Smooth muscle cell (in vitro differentiated cells): ENCODE data around the gene ARL6IP6. TPM values are rescaled to one million over a fixed set of nuclear protein-coding genes. Genes with fewer than 3 reads are reported as not detected.

Source experiments
- DNase-seq: peaks from one replicate; lab custom pipeline; 2025; ENCODE audit not compliant: unreplicated experiment; lab: John Stamatoyannopoulos, UW
- H2AFZ ChIP-seq: fragments of 200-600 bp; sonication (generic); 2 replicates; pipeline ENCODE4 v1.6.0; 2016; ENCODE audit warnings: antibody characterized with exemption, low read depth, mild to moderate bottlenecking
- H3F3A ChIP-seq: fragments of 200-600 bp; sonication (generic); 2 replicates; pipeline ENCODE4 v1.6.0; 2017; ENCODE audit warnings: antibody characterized with exemption, low read depth
- H3K27ac ChIP-seq: fragments of 200-600 bp; sonication (generic); 2 replicates; pipeline ENCODE4 v1.5.1; 2016; ENCODE audit warnings: low read depth, mild to moderate bottlenecking
- H3K27me3 ChIP-seq: fragments of 200-600 bp; sonication (generic); 2 replicates; pipeline ENCODE4 v1.6.1; 2016; ENCODE audit warnings: low read depth, mild to moderate bottlenecking
- H3K36me3 ChIP-seq: fragments of 200-600 bp; sonication (generic); 2 replicates; pipeline ENCODE4 v1.5.1; 2016; ENCODE audit warnings: low read depth
- H3K4me1 ChIP-seq: fragments of 200-600 bp; sonication (generic); 2 replicates; pipeline ENCODE4 v1.5.1; 2016; ENCODE audit warnings: low read depth
- H3K4me2 ChIP-seq: fragments of 200-600 bp; sonication (generic); 2 replicates; pipeline ENCODE4 v1.6.0; 2016; ENCODE audit warnings: mild to moderate bottlenecking
- H3K4me3 ChIP-seq: fragments of 200-600 bp; sonication (generic); 2 replicates; pipeline ENCODE4 v1.5.1; 2016; ENCODE audit warnings: mild to moderate bottlenecking
- H3K79me2 ChIP-seq: fragments of 200-600 bp; sonication (generic); 2 replicates; pipeline ENCODE4 v1.6.0; 2016; ENCODE audit warnings: low read depth, mild to moderate bottlenecking
- H3K9ac ChIP-seq: fragments of 200-600 bp; sonication (generic); 2 replicates; pipeline ENCODE4 v1.6.0; 2016; ENCODE audit warnings: low read depth
- H3K9me3 ChIP-seq: fragments of 200-600 bp; sonication (generic); replicated peaks from 2 replicates; pipeline ENCODE4 v1.5.1; 2016; ENCODE audit warnings: low read depth
- H4K20me1 ChIP-seq: fragments of 200-600 bp; sonication (generic); 2 replicates; pipeline ENCODE4 v1.6.0; 2016; ENCODE audit warnings: low read depth
- CTCF ChIP-seq: fragments of 200-600 bp; sonication (generic); IDR thresholded peaks from 2 replicates; pipeline ENCODE4 v1.5.1; 2017; ENCODE audit warnings: borderline replicate concordance, mild to moderate bottlenecking, antibody characterized with exemption; ENCODE audit not compliant: insufficient read depth, poor library complexity, severe bottlenecking
- WGBS: methylation state at CpG from one replicate; pipeline ENCODE4 v1.1.7; 2016; ENCODE audit warnings: low lambda C conversion rate; 5-methylcytosine and 5-hydroxymethylcytosine counted together
- polyA plus RNA-seq: library from polyadenylated mRNA; unstranded; fragments of >200 nt; fragmentation: Nextera tagmentation; extraction: Ambion mirVana; gene quantifications from 2 replicates; pipeline ENCODE4 v1.2.1, GENCODE V29; 2016
- total RNA-seq: library from RNA; depleted of rRNA; stranded (reverse); fragments of >200 nt; gene quantifications from 2 replicates; pipeline ENCODE4 v1.2.3, GENCODE V29; 2014

ARL6IP6 gene
- total RNA-seq (42.5 and 51.1 TPM in 2 replicates), polyA plus RNA-seq (26.6 and 28.5 TPM in 2 replicates)

DNA sequence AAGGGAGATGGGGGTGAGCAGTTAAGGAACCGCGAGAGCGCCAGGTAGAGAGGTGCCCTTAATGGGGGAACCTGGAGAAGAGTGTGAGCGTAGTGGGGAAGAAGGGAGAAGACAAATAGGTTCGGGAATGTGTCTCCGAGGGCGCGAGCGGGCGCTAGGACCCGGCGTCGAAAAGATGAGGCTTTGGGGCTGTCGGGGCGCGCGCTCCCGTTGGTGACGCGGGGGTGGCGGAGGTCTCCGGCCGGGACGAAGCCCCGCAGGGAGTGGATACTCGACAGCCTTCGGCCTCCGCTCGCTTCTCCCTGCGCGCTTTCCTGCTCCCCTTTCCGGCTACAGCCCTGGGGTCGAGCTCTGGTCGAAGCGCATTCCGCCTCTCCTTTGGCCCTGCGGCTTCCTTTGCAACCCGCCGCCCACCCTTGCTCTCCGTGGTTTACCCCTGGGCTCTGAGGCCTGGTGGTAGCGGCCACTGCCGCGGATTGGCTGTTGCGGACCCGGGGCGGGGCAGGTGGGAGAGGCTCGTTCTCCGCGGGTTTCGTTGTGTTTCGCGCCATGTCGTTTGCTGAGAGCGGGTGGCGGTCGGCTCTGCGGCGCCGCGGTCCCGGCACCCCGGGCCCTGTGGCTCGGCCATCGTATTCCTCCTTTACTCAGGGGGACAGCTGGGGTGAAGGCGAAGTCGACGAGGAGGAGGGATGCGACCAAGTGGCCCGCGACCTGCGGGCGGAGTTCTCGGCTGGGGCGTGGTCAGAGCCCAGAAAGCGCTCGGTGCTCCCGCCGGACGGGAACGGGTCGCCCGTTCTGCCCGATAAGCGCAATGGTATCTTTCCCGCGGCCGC lies at the start of gene ARL6IP6:
Gene ARL6IP6, plus strand, starts transcription at position 545 of the 833 bp plus-strand sequence. Its CDS starts 5 bp downstream, at position 550.
- no peak for TF ChIP-seq CTCF
- WGBS: under 1% methylated on average over 87 of the region's 87 CpGs
- H3K9me3 ChIP-seq: no peaks in the 10 kb centered on the region

GRCh38 chr2:152674334-152674733 lies 44.1 kb upstream of the ARL6IP6 start:
- Histone ChIP-seq H3K36me3 (peaks cover 62% of the 10 kb centered on the region), H3K4me3 (no peak overlapping the region), H3K9ac (no peak overlapping the region), H2AFZ (no peak overlapping the region), H3K79me2 (no peaks in the 10 kb centered on the region), H3F3A (no peaks in the 10 kb centered on the region), H3K9me3 (no peaks in the 10 kb centered on the region), H4K20me1 (peaks cover 10% of the 10 kb centered on the region), H3K27ac (no peak overlapping the region), H3K4me1 (no peaks in the 10 kb centered on the region), H3K4me2 (no peak overlapping the region), H3K27me3 (no peaks in the 10 kb centered on the region)
- DNase-seq: no peak
- no peak for TF ChIP-seq CTCF
- over 99% methylated on average over 4 of the region's 4 CpGs for WGBS

More for the DNA sequence above, at the start of gene ARL6IP6:
- Histone ChIP-seq H3K4me1 (peaks cover 35% of the 10 kb centered on the region), H3K4me3 (peak within 1 kb of the TSS; percentile 99), H3K27me3 (no peaks in the 10 kb centered on the region), H2AFZ (peak within 1 kb of the TSS; percentile 73), H3K27ac (peak within 1 kb of the TSS; percentile 96), H3K9ac (peak within 1 kb of the TSS; percentile 97), H4K20me1 (peaks cover 47% of the 10 kb centered on the region), H3K4me2 (peak within 1 kb of the TSS; percentile 96), H3K36me3 (peaks cover 6% of the 10 kb centered on the region), H3K79me2 (peaks cover 78% of the 10 kb centered on the region), H3F3A (no peaks in the 10 kb centered on the region)
- DNase-seq: peak; percentile 90

- Histone ChIP-seq H3K4me1 (no peaks in the 10 kb centered on the region), H3K27ac (no peak overlapping the region), H3F3A (no peaks in the 10 kb centered on the region), H3K36me3 (peaks cover 58% of the 10 kb centered on the region), H3K4me3 (no peak overlapping the region), H4K20me1 (peaks cover 13% of the 10 kb centered on the region), H2AFZ (no peak overlapping the region), H3K4me2 (no peak overlapping the region), H3K79me2 (peaks cover 5% of the 10 kb centered on the region), H3K9ac (no peak overlapping the region), H3K9me3 (no peaks in the 10 kb centered on the region), H3K27me3 (no peaks in the 10 kb centered on the region)
- WGBS: 98% methylated on average over 3 of the region's 3 CpGs
- TF ChIP-seq CTCF: no peak
- DNase-seq: no peak
Observed at GRCh38 chr2:152676461-152676860, 42.0 kb upstream of the ARL6IP6 start.
